HG03521 (cell line): ENCODE data around the gene EIPR1.
A peak's percentile ranks its signal among the peaks of the same experiment; 100 is the strongest.
"Not testable (repeated sequence)": the region's sequence is repeated elsewhere in the genome, so short reads cannot be mapped to it uniquely, and the experiment has no call there.

Experiments
- ATAC-seq: cut with Tn5 transposase; IDR thresholded peaks from one replicate; pipeline ENCODE4 v1.9.1; 2021; ENCODE audit warnings: mild to moderate bottlenecking, moderate library complexity; ENCODE audit not compliant: unreplicated experiment

The EIPR1 gene

GRCh38 chr2:3403587-3404334, 26.1 kb upstream of the EIPR1 start:
- ATAC-seq = peak; percentile 98

GRCh38 chr2:3399829-3400228, 22.2 kb upstream of the EIPR1 start:
- ATAC-seq = no peak

GRCh38 chr2:3399381-3399780, 21.8 kb upstream of the EIPR1 start:
- no peak for ATAC-seq

- ATAC-seq = no peak
Measured at GRCh38 chr2:3398857-3399256, 21.2 kb upstream of the EIPR1 start.

- ATAC-seq = no peak
Measured at GRCh38 chr2:3396920-3397559, 19.4 kb upstream of the EIPR1 start.

- no peak for ATAC-seq
Measured at GRCh38 chr2:3392216-3392615, 14.6 kb upstream of the EIPR1 start.

- no peak for ATAC-seq
Measured at GRCh38 chr2:3390041-3390440, 12.4 kb upstream of the EIPR1 start.

- no peak for ATAC-seq
Measured at GRCh38 chr2:3389193-3389592, 11.6 kb upstream of the EIPR1 start.

- no peak for ATAC-seq
Measured at GRCh38 chr2:3388412-3388738, 10.8 kb upstream of the EIPR1 start.

- ATAC-seq = no peak
Measured at GRCh38 chr2:3387644-3388411, 10.2 kb upstream of the EIPR1 start.

- ATAC-seq = no peak
Measured at GRCh38 chr2:3387011-3387410, 9.4 kb upstream of the EIPR1 start.

- no peak for ATAC-seq
Measured at GRCh38 chr2:3386448-3386958, 8.9 kb upstream of the EIPR1 start.

- ATAC-seq = peak; percentile 73
Measured at GRCh38 chr2:3379647-3380534, 2.3 kb upstream of the EIPR1 start, which contains the start of gene TRAPPC12. TRAPPC12 (plus strand) TSS chr2:3379694; CDS start chr2:3387624, 7,930 bp downstream.

GRCh38 chr2:3379339-3379646, 1.7 kb upstream of the EIPR1 start:
- ATAC-seq = no peak

GRCh38 chr2:3377279-3377611, 373 bp downstream of the EIPR1 start:
- peak; percentile 13 for ATAC-seq

- ATAC-seq = no peak
Measured at GRCh38 chr2:3376821-3377220, 797 bp downstream of the EIPR1 start.

- not testable (repeated sequence) for ATAC-seq
Measured at GRCh38 chr2:3369340-3370181, 8.1 kb downstream of the EIPR1 start.

- ATAC-seq = no peak
Measured at GRCh38 chr2:3368261-3368722, 9.3 kb downstream of the EIPR1 start.

GRCh38 chr2:3365219-3365618, 12.4 kb downstream of the EIPR1 start:
- ATAC-seq = no peak
